Peyer's patch (tissue), 4 donors: ENCODE data around the gene CLDN18. TPM values are rescaled to one million over a fixed set of nuclear protein-coding genes. Genes with fewer than 3 reads are reported as not detected.

Source experiments
- DNase-seq, 3 donors: peaks; one replicate each; pipeline ENCODE4 v3.0.0-alpha.2; 2017 to 2019
- H3K27ac ChIP-seq, 4 donors: fragments of 200-600 bp; sonication (generic); one replicate each; pipeline ENCODE4 v1.5.1; 2016 to 2019
- H3K27me3 ChIP-seq, 2 donors: fragments of 200-600 bp; sonication (generic); one replicate each; pipeline ENCODE4 v1.5.1; 2019
- H3K36me3 ChIP-seq, 3 donors: fragments of 200-600 bp; sonication (generic); one replicate each; pipeline ENCODE4 v1.5.1; 2016 to 2019
- H3K4me1 ChIP-seq, 4 donors: fragments of 200-600 bp; sonication (generic); one replicate each; pipeline ENCODE4 v1.5.1; 2016 to 2019
- H3K4me3 ChIP-seq, 4 donors: fragments of 200-600 bp; sonication (generic); 1 replicate in 3 of 4; 2 replicates in 1 of 4; pipeline ENCODE4 v1.5.1; 2016 to 2019; ENCODE audit warnings: mild to moderate bottlenecking in 1 of 4
- H3K9me3 ChIP-seq, 4 donors: fragments of 200-600 bp; sonication (generic); one replicate each; pipeline ENCODE4 v1.5.1; 2016 to 2019; ENCODE audit warnings: mild to moderate bottlenecking in 1 of 4
- POLR2A ChIP-seq, 2 donors: fragments of 450-650 bp; IDR thresholded peaks; one replicate each; pipeline ENCODE4 v1.5.1; 2017; ENCODE audit warnings: antibody characterized with exemption in 2 of 2, mild to moderate bottlenecking in 2 of 2, moderate library complexity in 2 of 2
- total RNA-seq, 4 donors: library from RNA; depleted of rRNA; stranded (reverse); fragments of >200 nt; gene quantifications; one replicate each; pipeline ENCODE4 v1.1.0, GENCODE V29; 2016
- TF ChIP-seq, protein P1 (sequence below), 6 experiments: fragments of 450-650 bp in 4 of 6; fragments of 200-600 bp in 2 of 6; sonication (generic) in 1 of 6; IDR thresholded peaks; one replicate each; pipeline ENCODE4 v1.5.1; 2017 to 2019; ENCODE audit warnings: antibody characterized with exemption in 6 of 6, mild to moderate bottlenecking in 3 of 6, moderate library complexity in 1 of 6

CLDN18 gene
- total RNA-seq, 4 donors from 2014 or later = not detected

DNA sequence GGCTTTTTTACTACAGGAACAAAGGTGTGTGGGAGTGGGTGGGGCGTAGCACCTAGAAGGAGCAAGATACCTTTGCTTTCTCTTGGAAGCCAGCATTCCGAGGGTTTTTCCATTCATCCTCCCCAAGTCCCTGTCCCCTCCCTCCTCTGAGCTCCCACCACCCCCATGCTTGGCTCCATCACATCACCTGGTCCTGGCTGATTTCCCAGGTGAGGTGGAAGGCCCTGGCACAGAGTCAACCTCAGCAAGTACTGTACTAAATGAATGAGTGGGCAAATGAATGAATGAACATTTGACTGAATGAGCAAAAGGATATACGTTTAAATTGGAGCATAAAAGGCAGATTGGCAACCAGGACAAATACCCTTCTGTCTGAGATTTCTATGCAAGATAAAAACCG is 60.0 kb downstream of the CLDN18 start:
- no peaks in the 10 kb centered on the region for H3K9me3 ChIP-seq
- no peak overlapping the region for H3K4me3 ChIP-seq
- no peaks in the 10 kb centered on the region for H3K36me3 ChIP-seq
- H3K27ac ChIP-seq = no peak overlapping the region
- TF ChIP-seq POLR2A (IDR thresholded peaks at IDR 0.05) = no peak
- TF ChIP-seq, protein P1, sequence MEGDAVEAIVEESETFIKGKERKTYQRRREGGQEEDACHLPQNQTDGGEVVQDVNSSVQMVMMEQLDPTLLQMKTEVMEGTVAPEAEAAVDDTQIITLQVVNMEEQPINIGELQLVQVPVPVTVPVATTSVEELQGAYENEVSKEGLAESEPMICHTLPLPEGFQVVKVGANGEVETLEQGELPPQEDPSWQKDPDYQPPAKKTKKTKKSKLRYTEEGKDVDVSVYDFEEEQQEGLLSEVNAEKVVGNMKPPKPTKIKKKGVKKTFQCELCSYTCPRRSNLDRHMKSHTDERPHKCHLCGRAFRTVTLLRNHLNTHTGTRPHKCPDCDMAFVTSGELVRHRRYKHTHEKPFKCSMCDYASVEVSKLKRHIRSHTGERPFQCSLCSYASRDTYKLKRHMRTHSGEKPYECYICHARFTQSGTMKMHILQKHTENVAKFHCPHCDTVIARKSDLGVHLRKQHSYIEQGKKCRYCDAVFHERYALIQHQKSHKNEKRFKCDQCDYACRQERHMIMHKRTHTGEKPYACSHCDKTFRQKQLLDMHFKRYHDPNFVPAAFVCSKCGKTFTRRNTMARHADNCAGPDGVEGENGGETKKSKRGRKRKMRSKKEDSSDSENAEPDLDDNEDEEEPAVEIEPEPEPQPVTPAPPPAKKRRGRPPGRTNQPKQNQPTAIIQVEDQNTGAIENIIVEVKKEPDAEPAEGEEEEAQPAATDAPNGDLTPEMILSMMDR (IDR thresholded peaks at IDR 0.05) = no peak
- H3K27me3 ChIP-seq = no peaks in the 10 kb centered on the region
- DNase-seq = no peak
- no peaks in the 10 kb centered on the region for H3K4me1 ChIP-seq

DNA sequence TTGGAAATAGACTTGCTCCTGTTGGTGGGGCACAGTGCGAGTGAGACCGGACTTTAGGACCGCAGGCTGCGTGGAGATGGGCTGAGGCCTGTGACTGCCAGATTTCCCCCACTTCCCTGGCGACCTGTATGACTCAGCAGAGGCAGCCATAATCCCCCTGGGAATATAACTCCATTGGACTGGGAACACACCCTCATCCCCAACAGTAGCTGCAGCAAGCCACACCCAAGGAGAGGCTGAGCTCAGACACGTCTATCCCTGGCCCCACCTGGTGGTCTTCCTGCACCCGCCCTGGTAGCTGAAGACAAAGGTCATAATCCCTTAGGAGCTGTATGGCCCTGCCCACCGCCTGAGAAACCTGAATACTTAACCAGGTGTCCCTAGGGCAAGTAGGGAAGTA is 62.8 kb downstream of the CLDN18 start:
- TF ChIP-seq, protein P1 (IDR thresholded peaks at IDR 0.05) = no peak
- TF ChIP-seq POLR2A (IDR thresholded peaks at IDR 0.05) = no peak
- H3K27ac ChIP-seq = no peak overlapping the region
- peaks cover 0 to 5% (median 0%) of the 10 kb centered on the region in 3 donors for H3K36me3 ChIP-seq
- no peak overlapping the region for H3K4me3 ChIP-seq
- H3K9me3 ChIP-seq = no peaks in the 10 kb centered on the region
- no peaks in the 10 kb centered on the region for H3K27me3 ChIP-seq
- no peaks in the 10 kb centered on the region for H3K4me1 ChIP-seq
- DNase-seq = no peak

DNA sequence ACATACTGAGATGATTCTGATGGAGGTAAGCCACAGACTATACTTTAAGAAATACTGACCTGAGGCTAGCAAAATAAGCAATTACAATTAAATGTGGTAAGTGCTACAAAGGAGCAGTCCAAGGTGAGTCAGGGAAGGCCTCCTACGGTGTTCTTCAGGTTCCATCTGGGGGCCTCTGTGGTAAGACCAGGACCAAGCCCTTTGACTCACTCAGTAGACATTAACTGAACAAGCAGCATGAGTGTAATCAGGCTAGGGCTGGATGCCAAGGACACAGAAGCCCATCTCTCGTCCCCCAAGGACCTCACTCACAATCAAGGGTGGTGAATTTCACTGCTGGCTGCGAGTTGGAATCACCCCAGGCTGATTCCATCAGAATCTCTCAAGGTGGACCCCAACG is 68.1 kb downstream of the CLDN18 start:
- no peak for TF ChIP-seq POLR2A (IDR thresholded peaks at IDR 0.05)
- TF ChIP-seq, protein P1 (IDR thresholded peaks at IDR 0.05) = no peak
- DNase-seq = no peak
- Histone ChIP-seq H3K4me3 (no peak overlapping the region), H3K9me3 (no peaks in the 10 kb centered on the region), H3K27ac (no peak overlapping the region), H3K4me1 (no peaks in the 10 kb centered on the region), H3K27me3 (no peaks in the 10 kb centered on the region), H3K36me3 (peaks cover 0 to 5% (median 0%) of the 10 kb centered on the region in 3 donors)

DNA sequence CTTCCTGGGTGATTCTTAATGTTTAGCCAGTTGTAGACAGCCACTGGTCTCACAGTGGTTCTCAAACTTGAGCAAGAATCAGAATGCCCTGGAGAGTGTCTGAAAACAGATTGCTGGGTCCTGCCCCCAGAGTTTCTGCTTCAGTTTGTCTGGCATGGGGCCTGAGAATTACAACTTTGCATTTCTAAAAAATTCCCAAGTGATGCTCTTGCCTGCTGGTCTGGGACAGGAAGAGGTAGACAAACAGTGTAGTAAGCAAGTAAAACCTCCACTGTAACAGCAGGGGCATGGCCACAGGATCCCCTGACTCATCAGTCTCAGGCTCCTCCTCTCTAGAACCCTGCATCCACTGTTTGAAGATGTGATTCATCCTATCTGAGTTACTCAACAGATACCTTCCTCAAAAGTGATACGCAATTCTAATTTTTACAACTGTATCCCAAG is 69.0 kb downstream of the CLDN18 start:
- Histone ChIP-seq H3K4me1 (no peaks in the 10 kb centered on the region), H3K27me3 (no peaks in the 10 kb centered on the region), H3K36me3 (peaks cover 0 to 8% (median 0%) of the 10 kb centered on the region in 3 donors), H3K27ac (no peak overlapping the region), H3K9me3 (no peaks in the 10 kb centered on the region), H3K4me3 (no peak overlapping the region)
- TF ChIP-seq, protein P1 (IDR thresholded peaks at IDR 0.05) = no peak
- no peak for TF ChIP-seq POLR2A (IDR thresholded peaks at IDR 0.05)
- DNase-seq = no peak

DNA sequence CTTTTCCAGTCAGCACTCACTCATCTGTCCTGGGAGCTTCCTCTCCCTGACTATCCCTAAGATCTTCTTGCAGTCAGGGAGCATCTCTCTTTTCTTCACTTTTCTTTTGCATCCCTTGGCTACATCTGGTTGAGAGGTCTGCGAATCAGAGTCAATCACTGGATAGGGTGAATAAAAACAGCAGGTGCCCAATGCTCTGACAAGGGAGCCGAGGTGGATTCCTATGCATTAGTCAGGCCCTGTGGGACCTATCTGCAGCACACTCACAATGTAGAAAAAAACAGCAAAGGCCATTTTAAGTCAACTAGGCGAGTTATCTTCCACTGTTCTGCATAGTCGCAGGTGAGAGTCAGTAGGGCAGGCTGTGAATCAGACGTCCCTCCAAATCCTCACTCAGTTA is 69.9 kb downstream of the CLDN18 start:
- Histone ChIP-seq H3K4me3 (no peak overlapping the region), H3K9me3 (no peaks in the 10 kb centered on the region), H3K27ac (no peak overlapping the region), H3K4me1 (no peaks in the 10 kb centered on the region), H3K36me3 (peaks cover 0 to 12% (median 0%) of the 10 kb centered on the region in 3 donors), H3K27me3 (no peaks in the 10 kb centered on the region)
- no peak for TF ChIP-seq POLR2A (IDR thresholded peaks at IDR 0.05)
- TF ChIP-seq, protein P1 (IDR thresholded peaks at IDR 0.05) = no peak
- no peak for DNase-seq
